ENCODE results near the gene KRTAP12-3.

Gene KRTAP12-3

DNA sequence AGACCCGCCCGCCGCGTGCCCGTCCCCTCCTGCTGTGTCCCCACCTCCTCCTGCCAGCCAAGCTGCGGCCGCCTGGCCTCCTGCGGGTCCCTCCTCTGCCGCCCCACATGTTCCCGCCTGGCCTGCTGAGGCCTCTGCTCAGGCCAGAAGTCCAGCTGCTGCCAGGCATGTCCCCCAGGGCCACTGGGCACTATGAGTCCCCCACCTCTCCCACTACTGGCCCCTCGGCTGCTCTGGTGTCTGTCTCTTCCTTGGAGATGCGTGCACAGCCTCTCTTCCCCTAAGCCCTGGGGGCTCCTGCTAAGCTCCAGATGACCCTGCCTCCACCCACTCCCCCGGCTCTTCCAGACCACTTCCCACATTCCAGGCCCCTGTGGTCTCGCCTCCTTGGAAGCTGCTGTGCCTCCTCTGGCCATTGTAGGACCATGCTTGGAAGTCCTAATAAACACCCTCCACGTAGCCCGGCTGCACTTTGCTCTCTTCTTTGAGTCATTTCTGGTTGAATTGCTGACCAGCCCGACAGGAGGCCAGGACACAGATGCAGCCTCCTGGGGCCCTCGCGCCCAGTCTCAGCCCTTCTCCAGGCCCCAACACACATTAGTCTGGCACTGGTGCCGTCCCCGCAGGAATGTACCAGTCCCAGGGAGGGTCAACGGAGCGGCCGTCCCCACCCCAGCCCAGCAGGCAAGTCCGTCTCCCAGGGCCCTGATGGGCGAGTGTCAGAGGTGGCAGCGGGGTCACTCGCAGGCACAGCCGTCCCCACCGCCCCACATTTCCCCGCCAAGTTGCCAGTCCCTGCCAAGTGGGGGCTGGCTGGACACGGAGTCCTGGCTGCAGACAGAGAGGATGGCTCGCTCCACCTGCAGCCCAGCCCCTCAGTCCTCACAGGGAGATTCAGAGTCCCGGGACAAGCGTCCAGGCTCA is 40.3 kb downstream of the KRTAP12-3 start:
- Histone ChIP-seq H3K27me3 (ENCODE audit: insufficient read depth, insufficient read length) (peaks cover 5% of the 10 kb centered on the region), H3K4me3 (ENCODE audit: insufficient read length, low read depth) (no peak overlapping the region), H3K4me1 (ENCODE audit: insufficient read depth, insufficient read length) (peaks cover 45% of the 10 kb centered on the region), H3K36me3 (ENCODE audit: insufficient read depth, insufficient read length, low read length) (no peaks in the 10 kb centered on the region), H3K9ac (ENCODE audit: insufficient read length, low read depth) (peak overlapping the region; percentile 65), H3K9me3 (ENCODE audit: insufficient read depth, low read length) (peaks cover 7% of the 10 kb centered on the region)
- TF ChIP-seq ZNF274 (IDR thresholded peaks at IDR 0.05; ENCODE audit: low read depth, low read length) (no peak), YY1 (IDR thresholded peaks at IDR 0.05; ENCODE audit: insufficient read depth, insufficient read length) (no peak), SUZ12 (IDR thresholded peaks at IDR 0.05; ENCODE audit: extremely low read depth, insufficient read depth, insufficient read length) (no peak)
- DNase-seq (ENCODE audit: low read depth, low spot score): no peak

- H3K4me3 ChIP-seq (ENCODE audit: insufficient read length, low read depth): no peak overlapping the region
- no peak for DNase-seq (ENCODE audit: low read depth, low spot score)
- H3K27me3 ChIP-seq (ENCODE audit: insufficient read depth, insufficient read length): peaks cover 9% of the 10 kb centered on the region
- H3K9ac ChIP-seq (ENCODE audit: insufficient read length, low read depth): peak overlapping the region; percentile 37
- peaks cover 59% of the 10 kb centered on the region for H3K4me1 ChIP-seq (ENCODE audit: insufficient read depth, insufficient read length)
- H3K9me3 ChIP-seq (ENCODE audit: insufficient read depth, low read length): no peaks in the 10 kb centered on the region
- no peak for TF ChIP-seq ZNF274 (IDR thresholded peaks at IDR 0.05; ENCODE audit: low read depth, low read length)
- TF ChIP-seq YY1 (IDR thresholded peaks at IDR 0.05; ENCODE audit: insufficient read depth, insufficient read length): no peak
- TF ChIP-seq SUZ12 (IDR thresholded peaks at IDR 0.05; ENCODE audit: extremely low read depth, insufficient read depth, insufficient read length): no peak
- H3K36me3 ChIP-seq (ENCODE audit: insufficient read depth, insufficient read length, low read length): no peaks in the 10 kb centered on the region
Measured at GRCh38 chr21:44699502-44700001, 41.8 kb downstream of the KRTAP12-3 start.

DNA sequence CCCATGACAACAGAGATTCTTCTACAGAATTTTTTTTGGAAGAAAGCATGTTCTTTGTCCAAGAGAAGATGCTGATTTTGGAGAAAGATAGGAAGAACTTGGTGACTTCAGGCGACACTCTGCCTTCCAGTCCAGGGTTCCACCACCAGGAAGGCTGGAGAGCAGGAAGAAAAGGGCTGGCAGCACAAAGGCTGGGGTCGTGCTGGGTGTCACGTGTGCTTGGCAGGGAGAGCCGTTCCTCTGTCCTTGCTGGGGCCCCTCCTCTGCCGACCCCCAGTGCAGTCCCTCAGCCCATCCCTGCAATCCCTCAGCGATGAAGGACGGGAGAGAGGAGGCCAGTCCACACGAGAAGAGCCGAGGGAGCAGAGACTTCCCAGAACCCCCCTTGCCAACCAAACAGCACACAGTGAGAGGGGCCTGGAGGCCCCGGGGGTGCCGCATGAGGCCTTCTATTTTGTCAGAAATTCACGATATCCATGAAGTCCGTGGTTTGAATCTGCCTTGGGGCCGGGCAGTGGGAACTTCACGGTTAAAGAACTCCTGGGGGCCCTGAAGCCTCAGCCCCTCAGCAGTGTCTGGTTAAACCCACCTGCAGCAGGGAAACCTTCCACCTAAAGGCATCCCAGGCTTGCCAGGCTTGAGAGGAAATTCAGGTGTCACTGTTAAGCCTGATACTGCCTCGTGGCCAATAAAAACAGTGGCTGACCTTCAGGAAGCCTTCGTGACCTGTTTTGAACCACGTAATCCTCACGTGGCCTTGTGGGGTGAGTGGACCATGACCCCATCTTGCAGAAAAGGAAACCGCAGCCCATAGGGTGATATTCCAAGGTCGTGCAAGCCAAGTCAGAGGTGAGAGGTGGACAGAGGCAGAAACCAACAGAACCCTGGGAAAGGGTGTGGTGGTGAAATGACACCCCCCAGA is 42.6 kb downstream of the KRTAP12-3 start:
- H3K9me3 ChIP-seq (ENCODE audit: insufficient read depth, low read length): no peaks in the 10 kb centered on the region
- H3K27me3 ChIP-seq (ENCODE audit: insufficient read depth, insufficient read length): peaks cover 9% of the 10 kb centered on the region
- H3K4me3 ChIP-seq (ENCODE audit: insufficient read length, low read depth): no peak overlapping the region
- H3K4me1 ChIP-seq (ENCODE audit: insufficient read depth, insufficient read length): peaks cover 57% of the 10 kb centered on the region
- no peaks in the 10 kb centered on the region for H3K36me3 ChIP-seq (ENCODE audit: insufficient read depth, insufficient read length, low read length)
- no peak for TF ChIP-seq ZNF274 (IDR thresholded peaks at IDR 0.05; ENCODE audit: low read depth, low read length)
- TF ChIP-seq SUZ12 (IDR thresholded peaks at IDR 0.05; ENCODE audit: extremely low read depth, insufficient read depth, insufficient read length): no peak
- no peak for TF ChIP-seq YY1 (IDR thresholded peaks at IDR 0.05; ENCODE audit: insufficient read depth, insufficient read length)
- no peak overlapping the region for H3K9ac ChIP-seq (ENCODE audit: insufficient read length, low read depth)
- DNase-seq (ENCODE audit: low read depth, low spot score): no peak

DNA sequence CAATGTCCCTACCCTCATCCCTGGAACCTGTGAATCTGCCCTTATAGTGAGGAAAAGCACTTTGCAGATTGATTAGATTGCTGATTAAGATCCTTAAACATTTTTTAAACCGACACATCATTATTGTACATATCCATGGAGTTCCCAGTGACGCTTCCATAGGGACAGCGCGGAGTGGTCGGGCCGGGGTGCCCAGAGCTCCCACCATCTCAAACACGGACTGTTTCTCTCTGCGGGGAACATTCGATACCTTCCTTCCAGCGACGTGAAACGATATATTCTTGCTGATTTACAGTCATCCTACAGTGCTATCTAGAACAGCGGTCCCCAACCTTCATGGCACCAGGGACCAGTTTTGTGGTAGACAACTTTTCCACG is 43.3 kb downstream of the KRTAP12-3 start:
- Histone ChIP-seq H3K27me3 (ENCODE audit: insufficient read depth, insufficient read length) (peaks cover 10% of the 10 kb centered on the region), H3K9me3 (ENCODE audit: insufficient read depth, low read length) (no peaks in the 10 kb centered on the region), H3K36me3 (ENCODE audit: insufficient read depth, insufficient read length, low read length) (no peaks in the 10 kb centered on the region), H3K4me1 (ENCODE audit: insufficient read depth, insufficient read length) (peaks cover 54% of the 10 kb centered on the region), H3K9ac (ENCODE audit: insufficient read length, low read depth) (no peak overlapping the region), H3K4me3 (ENCODE audit: insufficient read length, low read depth) (no peak overlapping the region)
- no peak for TF ChIP-seq ZNF274 (IDR thresholded peaks at IDR 0.05; ENCODE audit: low read depth, low read length)
- TF ChIP-seq SUZ12 (IDR thresholded peaks at IDR 0.05; ENCODE audit: extremely low read depth, insufficient read depth, insufficient read length): no peak
- no peak for TF ChIP-seq YY1 (IDR thresholded peaks at IDR 0.05; ENCODE audit: insufficient read depth, insufficient read length)
- no peak for DNase-seq (ENCODE audit: low read depth, low spot score)

- Histone ChIP-seq H3K9ac (ENCODE audit: insufficient read length, low read depth) (peak overlapping the region; percentile 14), H3K4me3 (ENCODE audit: insufficient read length, low read depth) (no peak overlapping the region), H3K27me3 (ENCODE audit: insufficient read depth, insufficient read length) (peaks cover 16% of the 10 kb centered on the region), H3K4me1 (ENCODE audit: insufficient read depth, insufficient read length) (peaks cover 60% of the 10 kb centered on the region), H3K9me3 (ENCODE audit: insufficient read depth, low read length) (no peaks in the 10 kb centered on the region), H3K36me3 (ENCODE audit: insufficient read depth, insufficient read length, low read length) (no peaks in the 10 kb centered on the region)
- no peak for TF ChIP-seq SUZ12 (IDR thresholded peaks at IDR 0.05; ENCODE audit: extremely low read depth, insufficient read depth, insufficient read length)
- no peak for TF ChIP-seq ZNF274 (IDR thresholded peaks at IDR 0.05; ENCODE audit: low read depth, low read length)
- TF ChIP-seq YY1 (IDR thresholded peaks at IDR 0.05; ENCODE audit: insufficient read depth, insufficient read length): no peak
- DNase-seq (ENCODE audit: low read depth, low spot score): no peak
Measured at GRCh38 chr21:44701541-44701940, 43.8 kb downstream of the KRTAP12-3 start.

GRCh38 chr21:44702111-44702972 is 44.6 kb downstream of the KRTAP12-3 start:
- Histone ChIP-seq H3K9ac (ENCODE audit: insufficient read length, low read depth) (peak overlapping the region; percentile 14), H3K9me3 (ENCODE audit: insufficient read depth, low read length) (no peaks in the 10 kb centered on the region), H3K4me1 (ENCODE audit: insufficient read depth, insufficient read length) (peaks cover 62% of the 10 kb centered on the region), H3K36me3 (ENCODE audit: insufficient read depth, insufficient read length, low read length) (no peaks in the 10 kb centered on the region), H3K27me3 (ENCODE audit: insufficient read depth, insufficient read length) (peaks cover 23% of the 10 kb centered on the region), H3K4me3 (ENCODE audit: insufficient read length, low read depth) (no peak overlapping the region)
- DNase-seq (ENCODE audit: low read depth, low spot score): no peak
- no peak for TF ChIP-seq SUZ12 (IDR thresholded peaks at IDR 0.05; ENCODE audit: extremely low read depth, insufficient read depth, insufficient read length)

Measured in NT2/D1 (cell line).